ENCODE measurements around the gene CFDP1.
A peak's percentile ranks its signal among the peaks of the same experiment; 100 is the strongest.

The CFDP1 gene

DNA sequence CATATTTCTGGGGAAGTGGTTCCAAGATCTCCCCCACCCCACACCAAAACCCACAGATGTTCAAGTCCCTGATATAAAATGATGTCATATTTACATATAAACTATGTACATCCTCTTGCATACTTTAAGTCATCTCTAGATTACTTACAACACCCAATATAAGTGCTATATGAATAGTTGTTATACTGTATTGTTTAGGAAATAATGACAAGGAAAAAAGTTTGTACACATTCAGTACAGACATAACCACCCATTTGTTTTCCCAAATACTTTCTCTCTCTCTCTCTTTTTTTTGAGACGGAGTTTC lies 11.5 kb downstream of the CFDP1 start:
- no peak for DNase-seq
- intact Hi-C loops (cut with DNase I), result no loop called here

DNA sequence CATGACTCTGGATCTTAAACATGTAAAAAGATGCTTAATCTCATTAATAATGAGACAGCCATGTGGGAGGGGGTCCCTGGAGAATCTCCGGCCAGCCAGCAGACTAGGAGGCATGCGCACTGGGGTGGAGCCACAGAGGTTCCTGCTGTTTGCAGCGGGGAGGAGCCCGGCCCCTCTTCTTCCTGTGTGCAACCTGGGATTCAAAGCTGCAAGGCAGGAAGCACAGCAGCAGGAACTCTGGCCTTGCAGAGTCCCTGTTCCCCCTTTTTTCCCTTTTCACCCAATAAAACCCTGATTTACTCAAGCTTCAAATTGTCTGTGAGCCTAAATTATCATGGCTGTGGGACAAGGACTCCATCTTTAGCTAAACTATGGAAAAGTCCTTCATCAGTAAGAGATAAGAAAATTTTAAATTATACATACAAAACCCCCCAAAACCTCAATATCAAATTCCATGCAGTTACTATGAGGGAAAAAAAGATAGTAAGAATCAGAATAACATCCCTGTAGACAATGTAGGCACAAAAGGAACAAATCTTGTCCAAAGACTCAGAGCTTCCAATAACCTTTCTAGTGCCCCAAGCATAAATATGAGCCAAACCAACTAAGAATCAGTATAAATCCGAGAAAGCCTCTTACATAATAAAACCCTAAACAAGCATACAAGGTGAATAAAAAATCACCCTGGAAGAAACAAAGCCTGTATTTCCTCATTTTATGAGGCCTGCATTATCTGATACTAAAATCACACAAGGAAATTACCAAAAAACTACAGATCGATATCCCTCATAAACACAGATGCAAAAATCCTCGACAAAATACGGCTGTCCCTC lies 12.1 kb downstream of the CFDP1 start:
- DNase-seq, result peak in 36 of 42 donors; percentile 16 to 70 (median 43)
- intact Hi-C loops (cut with DNase I), result no loop called here

DNA sequence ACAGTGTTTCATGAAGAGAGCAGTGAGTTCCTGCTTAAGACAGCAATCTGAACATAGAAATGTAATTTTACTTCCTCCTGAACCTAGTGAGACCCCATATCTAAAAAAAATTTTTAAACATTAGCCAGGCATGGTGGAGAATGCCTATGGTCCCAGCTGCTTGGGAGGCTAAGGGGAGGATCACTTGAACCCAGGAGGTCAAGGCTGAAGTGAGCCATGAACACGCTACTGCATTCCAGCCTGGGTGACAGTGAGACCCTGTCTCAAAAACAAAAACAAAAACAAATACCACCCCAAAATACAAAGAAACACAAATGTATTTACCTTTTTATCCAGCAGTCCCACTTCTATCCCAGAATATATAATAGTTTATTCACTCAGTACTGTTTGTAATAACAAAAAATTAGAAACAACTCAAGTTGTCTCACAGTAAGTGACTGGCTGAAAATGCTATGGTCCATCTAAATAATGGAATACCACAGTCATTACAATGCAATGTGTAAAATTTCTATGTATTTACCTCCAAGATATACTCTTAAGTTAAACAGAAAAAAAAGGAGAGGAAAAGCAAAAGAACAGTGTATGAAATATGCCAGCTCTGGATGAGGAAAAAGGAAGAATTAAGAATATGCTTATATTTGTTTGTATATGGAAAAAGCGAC lies 16.3 kb downstream of the CFDP1 start:
- intact Hi-C loops (cut with DNase I), result no loop called here
- DNase-seq, result no peak

DNA sequence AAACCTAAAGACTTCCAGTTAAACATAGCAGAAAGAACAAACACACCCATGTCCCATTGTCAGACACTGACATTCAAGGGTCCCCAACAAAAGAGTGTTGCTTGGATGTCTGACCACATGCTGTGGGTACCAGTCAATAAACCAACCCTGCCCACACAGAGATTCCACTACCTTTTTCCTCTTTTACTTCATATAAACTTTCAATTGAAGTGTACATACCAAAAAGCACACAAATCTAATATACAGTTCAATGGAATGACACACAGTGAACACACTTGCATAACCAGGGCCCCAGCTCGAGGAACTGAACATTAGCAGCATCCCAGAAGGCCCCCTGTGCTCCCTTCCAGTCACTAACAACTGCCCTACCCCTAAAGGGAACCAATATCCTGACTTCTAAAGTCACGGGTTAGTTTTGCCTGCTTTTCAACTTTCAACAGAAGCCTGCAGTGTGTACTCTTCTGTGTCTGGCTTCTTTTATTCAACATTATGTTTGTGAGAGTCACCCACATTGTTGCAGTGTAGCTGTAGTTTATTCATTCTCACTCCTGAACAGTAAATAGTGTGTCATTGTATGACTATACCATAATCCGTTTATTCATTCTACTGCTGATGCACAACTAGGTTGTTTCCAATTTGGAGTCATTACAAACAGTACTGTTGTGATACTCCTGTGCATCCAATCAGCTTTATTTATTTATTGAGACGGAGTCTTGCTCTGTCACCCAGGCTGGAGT lies 18.0 kb downstream of the CFDP1 start:
- intact Hi-C loops (cut with DNase I), result no loop called here
- no peak for DNase-seq

DNA sequence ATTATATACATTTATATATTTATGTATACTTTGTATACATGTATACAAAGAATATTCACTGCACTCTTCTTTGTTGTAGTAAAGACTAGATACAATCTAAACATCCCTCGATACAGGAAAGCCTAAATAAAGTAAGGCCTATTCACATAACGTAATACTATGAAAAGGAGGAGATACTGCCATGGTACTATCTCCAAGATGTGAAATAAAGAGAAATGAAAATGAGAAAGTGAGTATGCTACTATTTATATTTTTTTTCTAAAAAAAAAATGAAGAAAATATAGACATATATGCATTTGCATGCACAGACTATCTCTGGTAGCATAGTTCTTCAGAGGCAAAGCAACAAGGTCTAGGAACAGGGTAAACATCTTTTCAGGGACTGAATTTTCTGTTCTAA lies 19.4 kb downstream of the CFDP1 start:
- intact Hi-C loops (cut with DNase I), result no loop called here
- no peak for DNase-seq

DNA sequence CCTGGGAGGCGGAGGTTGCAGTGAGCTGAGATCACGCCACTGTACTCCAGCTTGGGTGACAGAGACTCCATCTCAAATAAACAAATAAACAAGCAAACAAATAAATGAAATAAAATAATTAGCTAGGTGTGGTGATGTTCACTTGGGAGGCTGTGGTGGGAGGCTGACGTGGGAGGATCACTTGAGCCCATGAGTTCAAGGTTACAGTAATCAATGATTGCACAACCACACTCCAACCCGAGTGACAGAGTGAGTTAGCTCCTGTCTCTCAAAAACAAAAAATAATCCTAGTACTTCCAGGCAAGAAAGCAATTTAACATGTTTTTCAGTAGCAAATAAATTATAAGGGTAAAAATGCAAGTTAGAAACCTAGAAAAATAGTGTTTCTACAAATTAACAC lies 26.4 kb downstream of the CFDP1 start:
- intact Hi-C loops (cut with DNase I), result no loop called here
- no peak for DNase-seq

DNA sequence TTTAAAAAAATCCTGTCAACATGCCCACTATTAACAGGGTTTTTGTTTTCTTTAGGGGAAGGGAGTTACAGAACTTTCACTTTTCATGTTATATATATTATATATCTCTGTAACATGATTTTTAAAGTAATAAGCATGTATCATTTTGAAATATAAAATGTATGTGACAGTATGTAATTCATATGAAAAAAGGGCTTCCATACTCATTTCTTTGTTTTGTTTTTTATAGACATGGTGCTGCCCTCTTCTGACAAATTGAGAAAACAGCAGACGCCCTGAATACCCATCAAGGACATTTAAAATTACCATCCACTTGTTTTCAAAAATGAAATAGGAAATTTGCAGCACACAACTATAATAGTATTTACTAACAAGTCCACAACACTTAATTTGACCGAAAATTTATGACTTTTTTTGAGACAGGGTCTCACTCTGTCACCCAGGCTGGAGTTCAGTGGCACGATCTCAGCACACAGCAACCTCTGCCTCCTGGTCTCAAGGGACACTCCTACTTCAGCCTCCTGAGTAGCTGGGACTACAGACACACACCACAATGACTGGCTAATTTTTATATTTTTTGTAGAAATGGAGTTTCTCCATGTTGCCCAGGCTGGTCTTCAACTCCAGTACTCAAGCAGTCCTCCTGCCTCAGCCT lies 30.4 kb downstream of the CFDP1 start:
- DNase-seq, result peak in 3 of 42 donors; percentile 11 to 37 (median 16)
- intact Hi-C loops (cut with DNase I), result no loop called here

DNA sequence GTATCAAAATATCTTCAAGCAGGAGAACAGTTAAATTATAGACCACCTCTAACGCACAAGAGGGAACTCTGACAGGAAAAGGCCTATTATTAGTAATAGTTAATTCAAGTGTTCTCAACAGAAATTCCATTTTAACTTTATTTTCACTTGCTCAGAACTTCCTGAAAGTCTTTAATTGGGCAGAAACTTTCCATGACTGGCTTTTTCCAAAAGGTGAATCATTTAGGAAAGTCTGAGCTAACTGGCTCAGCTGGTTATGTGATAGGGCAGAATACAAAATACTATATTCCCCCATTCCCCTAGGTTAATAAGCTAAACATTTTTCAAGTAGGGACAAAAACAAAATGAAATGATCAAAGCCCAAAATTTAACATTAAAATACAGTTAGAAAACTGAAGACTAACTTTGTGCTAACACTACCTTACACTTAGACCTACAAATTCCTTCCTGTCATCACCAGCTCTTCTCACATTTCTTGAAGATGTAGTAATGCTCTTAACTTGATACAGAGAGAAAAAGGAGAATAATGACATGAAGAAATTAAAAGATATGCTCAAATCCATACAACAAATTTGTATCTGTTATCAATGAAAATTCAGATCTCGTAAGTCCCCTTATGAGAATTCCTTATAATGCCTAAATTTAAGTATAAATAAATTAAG lies 31.0 kb downstream of the CFDP1 start:
- intact Hi-C loops (cut with DNase I), result no loop called here
- no peak for DNase-seq

DNA sequence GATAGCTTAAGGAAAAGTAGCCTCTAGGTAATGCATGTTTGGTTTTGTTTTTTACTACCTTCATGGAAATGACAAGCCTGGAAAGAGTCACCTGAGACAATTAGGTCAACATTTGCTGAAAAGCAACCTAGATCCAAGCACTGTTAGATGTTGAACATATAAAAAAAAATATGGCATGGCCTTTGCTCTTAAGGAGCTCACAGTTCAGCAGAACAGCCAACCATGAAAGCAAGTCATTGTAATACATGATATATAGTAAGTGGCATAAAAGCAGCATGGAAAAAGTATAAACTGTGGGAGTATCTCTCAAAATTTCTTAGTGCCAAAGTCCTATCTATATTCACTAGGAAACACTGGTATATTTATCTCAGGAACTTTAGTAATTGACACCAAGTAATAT lies 31.6 kb downstream of the CFDP1 start:
- DNase-seq, result no peak
- intact Hi-C loops (cut with DNase I), result no loop called here

DNA sequence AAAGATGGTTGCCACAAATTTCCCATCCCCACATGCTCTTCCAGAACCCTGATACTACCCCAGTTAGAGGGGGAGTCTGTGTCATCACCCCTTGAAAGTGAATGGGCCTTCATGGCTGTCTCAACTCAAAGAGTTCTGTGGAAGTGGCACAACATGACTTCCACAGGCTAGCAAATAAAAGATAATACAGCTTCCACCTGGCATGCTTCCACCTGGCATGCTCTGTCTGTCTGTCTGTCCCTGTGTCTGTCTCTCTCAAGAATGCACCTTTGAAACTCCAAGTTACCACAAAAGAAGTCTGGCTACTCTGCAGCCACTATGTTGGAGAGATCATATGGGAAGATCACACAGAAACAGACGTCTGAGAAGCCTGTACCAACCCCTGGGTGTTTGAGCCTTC lies 35.0 kb downstream of the CFDP1 start:
- no peak for DNase-seq
- intact Hi-C loops (cut with DNase I), result no loop called here

DNA sequence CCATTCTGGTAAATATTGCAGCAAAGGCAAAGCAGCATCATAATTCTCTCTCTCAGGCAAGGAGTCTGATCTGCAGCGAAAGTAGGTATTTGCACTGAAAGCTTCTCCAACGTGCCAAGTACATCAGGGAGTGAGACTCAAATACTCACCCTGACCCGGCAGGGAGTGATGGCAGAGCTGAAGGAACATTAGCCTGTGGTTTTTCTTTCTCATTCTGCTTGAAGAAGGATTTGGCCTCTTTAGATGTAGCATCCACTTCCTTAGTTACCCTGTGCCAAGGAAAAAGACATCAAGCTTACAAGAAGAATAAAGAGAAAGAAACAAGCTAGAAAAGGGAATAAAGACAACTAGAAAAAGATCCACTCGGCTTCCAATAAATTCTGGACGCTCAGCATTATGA lies 38.4 kb downstream of the CFDP1 start:
- intact Hi-C loops (cut with DNase I), result no loop called here
- no peak for DNase-seq

DNA sequence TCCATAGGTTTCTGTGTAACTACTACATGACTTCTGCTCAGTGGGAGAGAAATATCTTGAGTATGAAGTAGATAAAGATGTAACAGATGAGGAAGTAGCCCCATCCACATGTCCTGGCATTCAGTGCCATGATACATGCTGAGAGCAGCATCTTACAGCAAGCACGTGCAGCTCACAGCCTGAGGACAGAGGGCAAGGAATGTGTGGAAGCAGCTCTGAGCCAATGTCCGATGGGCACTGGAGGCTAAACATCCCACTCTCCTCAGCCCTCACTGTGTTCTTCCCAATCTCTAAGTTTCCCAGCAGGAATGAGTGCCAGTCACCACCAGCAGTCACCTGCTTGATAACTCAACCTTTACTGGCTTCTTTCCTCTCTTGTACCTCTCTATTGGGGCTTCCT lies 40.4 kb downstream of the CFDP1 start:
- no peak for DNase-seq
- intact Hi-C loops (cut with DNase I), result no loop called here

DNA sequence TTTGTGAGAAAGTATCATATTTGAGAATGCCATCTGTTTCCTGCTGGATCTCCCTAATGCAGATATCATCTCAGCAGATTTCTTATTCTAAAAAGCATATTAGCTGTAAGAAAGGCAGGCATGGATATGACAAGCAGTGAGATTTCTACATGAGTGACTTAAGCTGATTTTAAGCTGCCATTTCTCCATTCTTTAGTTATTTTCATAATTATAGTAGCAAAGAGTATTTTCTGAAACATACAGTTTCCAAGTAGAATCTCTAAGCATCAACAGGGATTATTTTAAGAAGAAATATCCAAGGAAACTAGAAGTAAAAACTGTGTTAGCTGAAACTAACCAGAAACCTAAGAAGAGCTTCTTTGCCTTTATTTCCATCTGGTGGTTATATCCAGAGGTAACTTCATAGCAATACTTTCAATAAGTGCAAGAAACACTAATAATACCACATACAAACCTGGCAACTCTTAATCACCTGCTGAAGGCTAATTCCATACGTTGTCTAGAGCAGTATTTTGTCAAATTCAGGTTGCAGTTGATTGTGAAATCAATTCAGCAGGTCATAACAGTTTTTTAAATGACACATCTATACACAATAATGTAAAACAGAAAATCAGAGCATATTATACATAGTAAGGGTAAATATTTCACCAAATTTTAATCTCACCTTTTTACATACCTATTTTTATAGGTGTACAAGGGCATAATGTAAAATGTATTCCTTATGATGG lies 42.2 kb downstream of the CFDP1 start:
- intact Hi-C loops (cut with DNase I), result no loop called here

DNA sequence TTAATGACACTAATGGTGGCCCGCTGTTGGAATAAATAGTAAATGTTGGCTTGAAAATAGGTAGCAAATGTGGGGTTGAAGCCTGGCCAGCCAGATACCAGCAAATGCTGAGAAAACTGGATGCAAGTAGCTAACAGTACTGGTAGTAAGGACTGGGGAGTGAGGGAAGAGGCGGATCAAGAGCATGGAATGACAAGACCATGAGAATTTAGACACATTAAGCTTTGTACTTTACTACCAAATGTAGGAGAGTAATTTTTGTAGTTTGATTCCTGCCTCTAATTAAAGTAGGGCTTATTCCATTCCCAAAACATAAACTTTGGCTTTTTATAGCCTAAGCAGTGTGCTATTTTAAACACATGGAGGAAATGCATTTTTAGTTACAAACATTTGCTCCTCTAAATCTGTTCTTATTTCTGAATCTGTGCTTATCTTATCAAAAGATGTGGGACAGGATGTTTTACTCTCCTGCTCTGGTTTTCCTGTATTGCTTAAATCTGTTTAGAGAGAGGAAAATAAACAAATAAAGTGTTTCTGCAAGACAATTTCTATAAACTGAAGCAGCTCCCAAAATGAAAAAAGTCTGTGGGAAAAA lies 44.1 kb downstream of the CFDP1 start:
- intact Hi-C loops (cut with DNase I), result loop anchor here (5.0 to 10.0 kb wide), 3 partner anchors 124 to 184 kb away; partner anchors contain the start of gene CTRB2
- no peak for DNase-seq

More for the DNA sequence above, 42.2 kb downstream of the CFDP1 start:
- DNase-seq, result no peak

DNA sequence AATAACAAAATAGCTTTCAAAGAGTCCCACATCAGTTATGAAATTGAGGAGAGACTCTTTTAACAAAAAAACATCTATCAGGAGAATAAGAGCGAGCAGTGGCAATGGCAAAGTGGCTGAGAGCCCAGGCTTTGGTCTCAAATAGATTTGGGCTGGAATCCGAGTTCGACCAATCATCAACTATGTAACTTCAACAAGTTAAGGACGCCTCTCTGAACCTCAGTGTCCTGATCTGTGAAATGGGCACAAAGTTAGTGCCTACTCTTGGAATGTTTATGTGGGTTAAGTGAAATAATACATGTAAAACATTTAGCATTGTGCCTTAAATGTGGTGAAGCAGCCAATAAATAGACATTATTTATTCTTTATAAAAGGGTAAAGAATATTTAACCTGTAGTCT lies 45.4 kb downstream of the CFDP1 start:
- no peak for DNase-seq
- intact Hi-C loops (cut with DNase I), result loop anchor here (5.0 to 10.0 kb wide), 3 partner anchors 123 to 183 kb away; partner anchors contain the start of gene CTRB2

DNA sequence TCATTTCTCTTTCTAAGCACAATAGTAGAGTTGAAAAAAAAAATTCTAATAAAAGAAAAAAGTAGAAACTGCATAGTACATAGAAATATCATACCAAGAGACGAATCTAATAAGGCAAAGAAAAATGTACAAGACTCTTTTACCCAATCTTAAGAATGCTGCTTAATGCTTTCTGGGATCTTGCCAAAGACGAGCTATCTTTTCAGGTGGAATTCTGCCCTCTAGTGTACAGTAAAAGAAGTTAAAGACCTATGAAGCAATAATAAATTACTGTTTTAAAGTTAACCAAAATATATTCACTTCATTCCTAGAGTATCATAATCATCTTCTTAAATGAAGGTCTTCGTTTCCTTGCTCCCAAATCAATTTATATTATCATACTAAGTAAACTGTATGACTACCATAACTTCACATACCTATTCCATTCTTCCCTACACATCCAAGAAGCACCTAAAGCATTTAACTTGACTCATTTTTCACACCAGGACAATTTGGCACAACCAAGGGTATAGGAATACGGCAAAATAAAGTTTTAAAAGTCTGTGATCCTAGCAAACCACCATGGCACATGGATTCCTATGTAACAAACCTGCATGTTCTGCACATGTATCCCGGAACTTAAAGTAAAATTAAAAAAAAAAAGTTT lies 47.7 kb downstream of the CFDP1 start:
- peak in 3 of 42 donors; percentile 12 to 50 (median 24) for DNase-seq
- intact Hi-C loops (cut with DNase I), result loop anchor here (5.0 to 10.0 kb wide), 3 partner anchors 121 to 181 kb away; partner anchors contain the start of gene CTRB2

DNA sequence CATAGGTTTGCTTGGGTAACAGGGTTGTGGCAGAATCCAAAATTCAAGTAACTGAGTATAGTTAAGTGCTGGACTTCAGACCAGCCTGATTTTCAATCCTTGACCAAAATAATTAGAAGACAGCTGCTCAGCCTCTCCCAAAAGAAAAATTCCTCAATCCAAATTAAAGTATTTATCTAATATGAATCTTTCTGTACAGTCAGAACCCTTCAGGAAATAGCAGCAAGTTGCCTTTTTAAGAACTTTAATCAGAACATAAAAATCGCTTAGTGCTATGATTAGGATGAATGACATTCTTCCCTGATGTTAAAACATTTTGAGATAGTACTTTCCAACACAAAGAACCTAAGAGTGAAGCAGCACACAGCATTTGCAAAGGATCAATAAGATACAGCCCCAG lies 50.2 kb downstream of the CFDP1 start:
- intact Hi-C loops (cut with DNase I), result loop anchor here (10.0 kb wide), 2 partner anchors 118 to 178 kb away; partner anchors contain the start of gene CTRB2
- no peak for DNase-seq

Measured in head of caudate nucleus (tissue), 42 donors.